Endodermal cell (in vitro differentiated cells): ENCODE measurements around the gene YAE1. TPM values are rescaled to one million over a fixed set of nuclear protein-coding genes. Genes with fewer than 3 reads are reported as not detected.

Experiments used
- DNase-seq: peaks from one replicate; pipeline ENCODE4 v3.0.0-alpha.2; 2017
- H3K27ac ChIP-seq: 2 replicates; pipeline ENCODE4 v1.5.1; 2013; ENCODE audit warnings: mild to moderate bottlenecking, low read depth, low read length, moderate library complexity
- H3K27me3 ChIP-seq: 2 replicates; pipeline ENCODE4 v1.6.1; 2013; ENCODE audit warnings: mild to moderate bottlenecking, low read length, moderate library complexity; ENCODE audit not compliant: insufficient read depth, control insufficient read depth, poor library complexity, severe bottlenecking
- H3K36me3 ChIP-seq: 2 replicates; pipeline ENCODE4 v1.7.0; 2013; ENCODE audit warnings: mild to moderate bottlenecking, low read length, moderate library complexity; ENCODE audit not compliant: control insufficient read depth, insufficient read depth
- H3K4me1 ChIP-seq: one replicate; pipeline ENCODE4 v1.7.0; 2013; ENCODE audit warnings: low read length; ENCODE audit not compliant: control insufficient read depth, insufficient read depth
- H3K4me3 ChIP-seq: 2 replicates; pipeline ENCODE4 v1.5.1; 2013; ENCODE audit warnings: mild to moderate bottlenecking, low read length, moderate library complexity
- H3K9ac ChIP-seq: 2 replicates; pipeline ENCODE4 v1.6.1; 2013; ENCODE audit warnings: mild to moderate bottlenecking, low read length, moderate library complexity; ENCODE audit not compliant: poor library complexity, severe bottlenecking; ENCODE audit errors: extremely low read depth
- H3K9me3 ChIP-seq: 2 replicates; pipeline ENCODE4 v1.6.1; 2013; ENCODE audit warnings: mild to moderate bottlenecking, low read length, moderate library complexity; ENCODE audit not compliant: control insufficient read depth
- H3K27ac Mint-ChIP-seq: 2 replicates; pipeline ENCODE4 v1.8.0; 2020; ENCODE audit warnings: mixed read lengths
- H3K27me3 Mint-ChIP-seq: 2 replicates; pipeline ENCODE4 v1.8.0; 2021; ENCODE audit warnings: mild to moderate bottlenecking, mixed read lengths; ENCODE audit not compliant: insufficient read depth
- H3K36me3 Mint-ChIP-seq: 2 replicates; pipeline ENCODE4 v1.8.0; 2020; ENCODE audit warnings: low read depth, mixed read lengths
- H3K4me1 Mint-ChIP-seq: 2 replicates; pipeline ENCODE4 v1.8.0; 2020; ENCODE audit warnings: mixed read lengths
- H3K4me3 Mint-ChIP-seq: 2 replicates; pipeline ENCODE4 v1.8.0; 2020; ENCODE audit warnings: mild to moderate bottlenecking, moderate library complexity, mixed read lengths
- H3K9me3 Mint-ChIP-seq: 2 replicates; pipeline ENCODE4 v1.8.0; 2020; ENCODE audit warnings: mild to moderate bottlenecking, mixed read lengths
- CTCF ChIP-seq: fragments of 200-600 bp; sonication (generic); conservative IDR thresholded peaks from 2 replicates; pipeline ENCODE4 v1.5.0; 2021; ENCODE audit warnings: antibody characterized with exemption, mild to moderate bottlenecking
- WGBS, 2 experiments: methylation state at CpG; one replicate each; pipeline versions ENCODE4 v1.1.5 to v1.1.7; 2013; ENCODE audit warnings: missing lambda C conversion rate in 2 of 2, mixed read lengths in 1 of 2; ENCODE audit not compliant: insufficient coverage in 1 of 2, insufficient read length in 1 of 2; 5-methylcytosine and 5-hydroxymethylcytosine counted together
- total RNA-seq, 2 donors: library from RNA; stranded (reverse); fragmentation: NEBNext Ultra II Directional in 1 of 2; extraction: Animal tissue kit (Norgen Biotek cat#: 25700) in 1 of 2; gene quantifications; 2 replicates in 1 of 2; 3 replicates in 1 of 2; pipeline ENCODE4 v1.2.1, GENCODE V29; 2021

The YAE1 gene
- total RNA-seq, 2 donors from 2014 or later = 20.9 to 30.0 TPM

- H3K4me1 ChIP-seq = peaks cover 15% of the 10 kb centered on the region
- no peaks in the 10 kb centered on the region for H3K36me3 ChIP-seq
- Mint-ChIP-seq H3K36me3 (no peaks in the 10 kb centered on the region), H3K27me3 (no peaks in the 10 kb centered on the region), H3K9me3 (no peaks in the 10 kb centered on the region), H3K4me1 (peaks cover 24% of the 10 kb centered on the region), H3K27ac (no peak overlapping the region), H3K4me3 (no peak overlapping the region)
- no peaks in the 10 kb centered on the region for H3K27me3 ChIP-seq
- H3K4me3 ChIP-seq = no peak overlapping the region
- no peak overlapping the region for H3K9ac ChIP-seq
- H3K9me3 ChIP-seq = no peaks in the 10 kb centered on the region
- no peak for TF ChIP-seq CTCF
- DNase-seq = no peak
- no peak overlapping the region for H3K27ac ChIP-seq
These were observed 8.3 kb upstream of the YAE1 start for GRCh38 chr7:39557911-39558310.

GRCh38 chr7:39560408-39560807 lies 5.8 kb upstream of the YAE1 start:
- no peaks in the 10 kb centered on the region for H3K36me3 Mint-ChIP-seq
- H3K36me3 ChIP-seq = no peaks in the 10 kb centered on the region
- H3K27me3 Mint-ChIP-seq = no peaks in the 10 kb centered on the region

GRCh38 chr7:39560997-39561396 lies 5.2 kb upstream of the YAE1 start:
- H3K9ac ChIP-seq = no peak overlapping the region
- peak overlapping the region; percentile 14 for H3K4me3 ChIP-seq
- Mint-ChIP-seq H3K27ac (no peak overlapping the region), H3K9me3 (no peaks in the 10 kb centered on the region), H3K4me1 (peaks cover 20% of the 10 kb centered on the region), H3K27me3 (no peaks in the 10 kb centered on the region), H3K4me3 (no peak overlapping the region), H3K36me3 (no peaks in the 10 kb centered on the region)
- H3K27me3 ChIP-seq = no peaks in the 10 kb centered on the region
- DNase-seq = no peak
- 78 to 100% methylated on average over 1 of the region's 1 CpG for WGBS, 2 experiments
- H3K27ac ChIP-seq = no peak overlapping the region
- H3K36me3 ChIP-seq = no peaks in the 10 kb centered on the region
- no peak for TF ChIP-seq CTCF
- H3K4me1 ChIP-seq = peaks cover 4% of the 10 kb centered on the region
- no peaks in the 10 kb centered on the region for H3K9me3 ChIP-seq

More at GRCh38 chr7:39560408-39560807, 5.8 kb upstream of the YAE1 start:
- no peak overlapping the region for H3K4me3 Mint-ChIP-seq
- no peaks in the 10 kb centered on the region for H3K9me3 ChIP-seq
- peaks cover 9% of the 10 kb centered on the region for H3K4me1 ChIP-seq
- H3K27ac ChIP-seq = no peak overlapping the region
- H3K27me3 ChIP-seq = no peaks in the 10 kb centered on the region
- no peak overlapping the region for H3K27ac Mint-ChIP-seq
- peaks cover 20% of the 10 kb centered on the region for H3K4me1 Mint-ChIP-seq
- WGBS, 2 experiments = 50 to 82% methylated on average over 1 of the region's 1 CpG
- no peak overlapping the region for H3K4me3 ChIP-seq
- H3K9ac ChIP-seq = no peak overlapping the region
- no peak for DNase-seq
- no peaks in the 10 kb centered on the region for H3K9me3 Mint-ChIP-seq
- no peak for TF ChIP-seq CTCF
